SK-N-MC (cell line): ENCODE data around the gene SLC8A2.

Experiments used
- EZH2 ChIP-seq: fragments of 200-600 bp; sonication (generic); IDR thresholded peaks from one replicate; pipeline ENCODE4 v1.6.1; 2017; ENCODE audit warnings: antibody characterized with exemption
- POLR2AphosphoS5 ChIP-seq: IDR thresholded peaks from 2 replicates; pipeline ENCODE4 v1.6.1; 2012; ENCODE audit warnings: mild to moderate bottlenecking, low read depth, low read length, borderline replicate concordance

GRCh38 chr19:47421844-47422395 is 49.8 kb downstream of the SLC8A2 start:
- no peak for TF ChIP-seq POLR2AphosphoS5
- TF ChIP-seq EZH2, result no peak
